A549 (cell line): Measurements from ENCODE around the gene RAB8B.

Experiments used
- BHLHE40 ChIP-seq: IDR thresholded peaks from 2 replicates; pipeline ENCODE4 v1.6.1; 2012; ENCODE audit warnings: low read depth, low read length, inconsistent platforms
- CTCF ChIP-seq: fragments of >200 bp; sonication (Bioruptor Twin); formaldehyde crosslinking; IDR thresholded peaks from 3 replicates; pipeline ENCODE4 v1.5.1; 2016
- E2F6 ChIP-seq: IDR thresholded peaks from 2 replicates; pipeline ENCODE4 v1.6.1; 2012; ENCODE audit warnings: low read depth, borderline replicate concordance
- EP300 ChIP-seq, 2 experiments: fragments of >200 bp; sonication (Bioruptor Twin); formaldehyde crosslinking; IDR thresholded peaks; 2 replicates in 1 of 2; 3 replicates in 1 of 2; pipeline ENCODE4 v1.6.1; 2016 to 2017
- JUNB ChIP-seq: fragments of >200 bp; sonication (Bioruptor Twin); formaldehyde crosslinking; IDR thresholded peaks from 2 replicates; pipeline ENCODE4 v1.6.1; 2016
- MYC ChIP-seq: IDR thresholded peaks from 2 replicates; pipeline ENCODE4 v1.6.1; 2012; ENCODE audit warnings: mild to moderate bottlenecking, inconsistent platforms, low read length, improper control_type of control experiment, borderline replicate concordance
- PHF8 ChIP-seq: fragments of 200-600 bp; sonication (generic); IDR thresholded peaks from 2 replicates; pipeline ENCODE4 v1.6.1; 2016; ENCODE audit warnings: low read depth, mild to moderate bottlenecking, antibody characterized with exemption, moderate library complexity, borderline replicate concordance
- RAD21 ChIP-seq, 2 experiments: fragments of >200 bp in 1 of 2; sonication (Bioruptor Twin) in 1 of 2; formaldehyde crosslinking in 1 of 2; IDR thresholded peaks in 1 of 2; conservative IDR thresholded peaks in 1 of 2; 2 replicates in 1 of 2; 3 replicates in 1 of 2; pipeline ENCODE4 v1.6.1; 2012 to 2018; ENCODE audit warnings: inconsistent platforms in 1 of 2
- RCOR1 ChIP-seq: fragments of 150-350 bp; IDR thresholded peaks from 2 replicates; pipeline ENCODE4 v1.6.1; 2014; ENCODE audit warnings: antibody characterized with exemption, low read length, low read depth
- REST ChIP-seq: fragments of 200-600 bp; sonication (generic); IDR thresholded peaks from 2 replicates; pipeline ENCODE4 v1.6.1; 2016; ENCODE audit warnings: antibody characterized with exemption, mild to moderate bottlenecking, moderate library complexity

- TF ChIP-seq E2F6 (no peak), RCOR1 (no peak), MYC (no peak), RAD21 (conservative IDR thresholded peaks at IDR 0.05 in 1 of 2, IDR thresholded peaks at IDR 0.05 in 1 of 2) (no peak), CTCF (no peak), PHF8 (no peak), REST (no peak), JUNB (no peak), BHLHE40 (no peak), EP300 (IDR thresholded peaks at IDR 0.05) (no peak)
These were observed 65.6 kb downstream of the RAB8B start for GRCh38 chr15:63254991-63255390.
